Neuronal stem cell (in vitro differentiated cells): ENCODE results near the gene RANGAP1.
A peak's percentile ranks its signal among the peaks of the same experiment; 100 is the strongest.

Experiments
- DNase-seq: peaks from one replicate; pipeline ENCODE4 v3.0.0-alpha.2; 2013; ENCODE audit warnings: low spot score
- H2AFZ ChIP-seq: one replicate; pipeline ENCODE4 v1.6.1; 2013; ENCODE audit warnings: mild to moderate bottlenecking, low read length, inconsistent platforms
- H2AK5ac ChIP-seq: 2 replicates; pipeline ENCODE4 v1.6.1; 2013; ENCODE audit warnings: low read depth, mild to moderate bottlenecking, inconsistent platforms, low read length, moderate library complexity, mixed read lengths
- H2BK120ac ChIP-seq: 2 replicates; pipeline ENCODE4 v1.6.1; 2013; ENCODE audit warnings: low read depth, mild to moderate bottlenecking, inconsistent platforms, low read length, moderate library complexity, mixed read lengths
- H2BK12ac ChIP-seq: one replicate; pipeline ENCODE4 v1.6.1; 2013; ENCODE audit warnings: low read length, inconsistent platforms
- H2BK15ac ChIP-seq: 2 replicates; pipeline ENCODE4 v1.6.1; 2013; ENCODE audit warnings: mild to moderate bottlenecking, low read length, inconsistent platforms, mixed read lengths
- H2BK5ac ChIP-seq: one replicate; pipeline ENCODE4 v1.6.1; 2013; ENCODE audit warnings: inconsistent platforms, mild to moderate bottlenecking, low read length, moderate library complexity
- H3K14ac ChIP-seq: one replicate; pipeline ENCODE4 v1.6.1; 2013; ENCODE audit warnings: low read length, inconsistent platforms
- H3K18ac ChIP-seq: 2 replicates; pipeline ENCODE4 v1.6.1; 2013; ENCODE audit warnings: low read length, inconsistent platforms
- H3K23ac ChIP-seq: 2 replicates; pipeline ENCODE4 v1.6.1; 2013; ENCODE audit warnings: low read depth, mild to moderate bottlenecking, mixed read lengths, low read length, inconsistent platforms; ENCODE audit not compliant: poor library complexity
- H3K27ac ChIP-seq: replicated peaks from 3 replicates; pipeline ENCODE4 v1.5.1; 2013; ENCODE audit warnings: low read length, inconsistent platforms
- H3K27me3 ChIP-seq, 3 experiments: 2 replicates each; pipeline ENCODE4 v1.6.1; 2013; ENCODE audit warnings: low read length in 3 of 3, mild to moderate bottlenecking in 2 of 3, inconsistent platforms in 1 of 3, low read depth in 1 of 3, mixed read lengths in 1 of 3, moderate library complexity in 1 of 3; ENCODE audit not compliant: control insufficient read depth in 3 of 3, insufficient read depth in 3 of 3
- H3K36me3 ChIP-seq, 2 donors: replicated peaks in 1 of 2; 2 replicates each; pipeline ENCODE4 v1.6.1; 2013; ENCODE audit warnings: low read length in 2 of 2; ENCODE audit not compliant: control insufficient read depth in 2 of 2, insufficient read depth in 2 of 2
- H3K4ac ChIP-seq: 2 replicates; pipeline ENCODE4 v1.6.1; 2013; ENCODE audit warnings: inconsistent platforms, mild to moderate bottlenecking, low read length, moderate library complexity
- H3K4me1 ChIP-seq, 2 donors: 1 replicate in 1 of 2; 2 replicates in 1 of 2; pipeline ENCODE4 v1.6.1; 2013; ENCODE audit warnings: low read length in 2 of 2, low read depth in 1 of 2; ENCODE audit not compliant: control insufficient read depth in 2 of 2, insufficient read depth in 1 of 2
- H3K4me2 ChIP-seq: one replicate; pipeline ENCODE4 v1.6.1; 2013; ENCODE audit warnings: mild to moderate bottlenecking, low read length, inconsistent platforms; ENCODE audit not compliant: insufficient read depth, poor library complexity, severe bottlenecking
- H3K4me3 ChIP-seq, 2 donors: 2 replicates each; pipeline ENCODE4 v1.5.1; 2013; ENCODE audit warnings: low read length in 2 of 2, mild to moderate bottlenecking in 2 of 2, inconsistent platforms in 1 of 2, moderate library complexity in 1 of 2
- H3K79me1 ChIP-seq: one replicate; pipeline ENCODE4 v1.6.1; 2013; ENCODE audit warnings: low read depth, mild to moderate bottlenecking, inconsistent platforms, low read length, moderate library complexity
- H3K9ac ChIP-seq: one replicate; pipeline ENCODE4 v1.6.1; 2013; ENCODE audit warnings: mild to moderate bottlenecking, low read depth, low read length, inconsistent platforms; ENCODE audit not compliant: poor library complexity
- H3K9me3 ChIP-seq, 2 donors: replicated peaks in 1 of 2; 2 replicates each; pipeline versions ENCODE3 to v1.6.1; 2013; ENCODE audit warnings: low read length in 2 of 2, mild to moderate bottlenecking in 2 of 2, inconsistent platforms in 1 of 2, low read depth in 1 of 2, mixed read lengths in 1 of 2, moderate library complexity in 1 of 2; ENCODE audit not compliant: control insufficient read depth in 2 of 2, insufficient read depth in 1 of 2
- H4K8ac ChIP-seq: one replicate; pipeline ENCODE4 v1.6.1; 2013; ENCODE audit warnings: low read depth, mild to moderate bottlenecking, inconsistent platforms, low read length, moderate library complexity
- H4K91ac ChIP-seq: one replicate; pipeline ENCODE4 v1.6.1; 2013; ENCODE audit warnings: low read length, low read depth, mild to moderate bottlenecking, inconsistent platforms; ENCODE audit not compliant: poor library complexity
- WGBS, 2 donors: extraction: QIAGEN DNeasy Blood & Tissue Kit; methylation state at CpG; one replicate each; pipeline ENCODE4 v1.1.7; 2013; ENCODE audit warnings: missing lambda C conversion rate in 2 of 2, mixed read lengths in 1 of 2; ENCODE audit not compliant: insufficient read length in 2 of 2, insufficient replicate concordance in 1 of 2; ENCODE audit errors: extremely low coverage in 2 of 2; 5-methylcytosine and 5-hydroxymethylcytosine counted together

RANGAP1 gene

GRCh38 chr22:41201141-41201540 lies 84.8 kb downstream of the RANGAP1 start:
- DNase-seq, result no peak
- WGBS, 2 donors, result no CpG with 5 or more reads among the region's 10 CpGs
- Histone ChIP-seq H3K4me3 (no peak overlapping the region), H3K4me2 (no peak overlapping the region), H3K18ac (no peak overlapping the region), H2AK5ac (no peak overlapping the region), H2AFZ (no peak overlapping the region), H2BK5ac (no peak overlapping the region), H3K27ac (no peak overlapping the region), H3K14ac (no peak overlapping the region), H4K8ac (no peak overlapping the region), H3K27me3 (peaks cover 4 to 25% (median 6%) of the 10 kb centered on the region in 3 experiments), H3K36me3 (peaks cover 0 to under 1% of the 10 kb centered on the region in 2 donors), H2BK120ac (no peak overlapping the region), H3K79me1 (peaks cover 5% of the 10 kb centered on the region), H2BK15ac (no peak overlapping the region), H3K23ac (no peak overlapping the region), H3K9ac (no peak overlapping the region), H2BK12ac (no peak overlapping the region), H3K9me3 (no peaks in the 10 kb centered on the region), H4K91ac (no peak overlapping the region), H3K4ac (no peak overlapping the region), H3K4me1 (peaks cover 7% of the 10 kb centered on the region in 2 donors)

- Histone ChIP-seq H3K27ac (no peak overlapping the region), H4K8ac (no peak overlapping the region), H3K4ac (no peak overlapping the region), H3K27me3 (peaks cover 4 to 25% (median 6%) of the 10 kb centered on the region in 3 experiments), H3K23ac (no peak overlapping the region), H3K79me1 (no peaks in the 10 kb centered on the region), H2BK120ac (no peak overlapping the region), H2BK12ac (no peak overlapping the region), H3K4me2 (peak overlapping the region; percentile 98), H3K14ac (no peak overlapping the region), H3K36me3 (no peaks in the 10 kb centered on the region), H3K18ac (no peak overlapping the region), H4K91ac (no peak overlapping the region), H3K4me3 (peak overlapping the region in 1 of 2 donors; percentile 72), H3K9ac (no peak overlapping the region), H3K9me3 (no peaks in the 10 kb centered on the region), H3K4me1 (peaks cover 2 to 4% of the 10 kb centered on the region in 2 donors), H2BK5ac (no peak overlapping the region), H2BK15ac (no peak overlapping the region), H2AK5ac (no peak overlapping the region), H2AFZ (peak overlapping the region; percentile 100)
- WGBS, 2 donors, result 100% methylated on average over 1 of the region's 9 CpGs; no CpG with 5 or more reads in 1 of the 2 donors
- no peak for DNase-seq
Measured at GRCh38 chr22:41198027-41198580, 87.9 kb downstream of the RANGAP1 start.

GRCh38 chr22:41197038-41197972 lies 88.7 kb downstream of the RANGAP1 start:
- Histone ChIP-seq H3K18ac (peak overlapping the region; percentile 95), H3K14ac (peak overlapping the region; percentile 85), H3K23ac (peak overlapping the region; percentile 91), H3K27me3 (peaks cover 4 to 25% (median 6%) of the 10 kb centered on the region in 3 experiments), H3K9me3 (no peaks in the 10 kb centered on the region), H4K8ac (no peak overlapping the region), H2BK15ac (no peak overlapping the region), H3K4me2 (peak overlapping the region; percentile 98), H3K79me1 (no peaks in the 10 kb centered on the region), H2BK5ac (no peak overlapping the region), H2BK12ac (no peak overlapping the region), H2AK5ac (no peak overlapping the region), H3K27ac (no peak overlapping the region), H3K4me3 (peak overlapping the region; percentile 72 to 90), H4K91ac (no peak overlapping the region), H3K4me1 (peaks cover 2 to 4% of the 10 kb centered on the region in 2 donors), H3K36me3 (no peaks in the 10 kb centered on the region), H2BK120ac (no peak overlapping the region), H3K9ac (peak overlapping the region; percentile 86), H2AFZ (peak overlapping the region; percentile 100), H3K4ac (no peak overlapping the region)
- DNase-seq, result peak; percentile 77
- no CpG with 5 or more reads among the region's 91 CpGs for WGBS, 2 donors
